Superior temporal gyrus (tissue), 1 donor: ENCODE results near the gene DLX3.

Experiments
- DNase-seq: peaks from one replicate; pipeline ENCODE4 v3.0.0-alpha.2; 2016; ENCODE audit errors: extremely low spot score

The DLX3 gene

GRCh38 chr17:50024808-50025207, 29.8 kb upstream of the DLX3 start:
- DNase-seq: no peak

GRCh38 chr17:50023520-50023919, 28.5 kb upstream of the DLX3 start:
- DNase-seq: no peak

- DNase-seq: no peak
Measured at GRCh38 chr17:50022463-50023130, 27.6 kb upstream of the DLX3 start.

- no peak for DNase-seq
Measured at GRCh38 chr17:50021681-50022370, 26.8 kb upstream of the DLX3 start.

- no peak for DNase-seq
Measured at GRCh38 chr17:50020841-50021599, 26.0 kb upstream of the DLX3 start.

GRCh38 chr17:50018909-50019308, 23.9 kb upstream of the DLX3 start:
- no peak for DNase-seq

- no peak for DNase-seq
Measured at GRCh38 chr17:50015146-50015545, 20.1 kb upstream of the DLX3 start.

GRCh38 chr17:50014471-50015088, 19.6 kb upstream of the DLX3 start:
- DNase-seq: no peak

- DNase-seq: no peak
Measured at GRCh38 chr17:50013079-50013478, 18.1 kb upstream of the DLX3 start.

- no peak for DNase-seq
Measured at GRCh38 chr17:50009282-50009681, 14.3 kb upstream of the DLX3 start.

GRCh38 chr17:50003911-50004310, 8.9 kb upstream of the DLX3 start:
- no peak for DNase-seq

GRCh38 chr17:49998836-49999511, 4.0 kb upstream of the DLX3 start:
- no peak for DNase-seq

GRCh38 chr17:49997773-49998703, 3.0 kb upstream of the DLX3 start:
- DNase-seq: peak; percentile 89

GRCh38 chr17:49997301-49997650, 2.3 kb upstream of the DLX3 start:
- no peak for DNase-seq

GRCh38 chr17:49996495-49997300, 1.7 kb upstream of the DLX3 start:
- DNase-seq: peak; percentile 29

- DNase-seq: no peak
Measured at GRCh38 chr17:49996121-49996494, 1.1 kb upstream of the DLX3 start.

GRCh38 chr17:49994085-49995054, 654 bp downstream of the DLX3 start:
- no peak for DNase-seq

- DNase-seq: no peak
Measured at GRCh38 chr17:49993423-49994060, 1.5 kb downstream of the DLX3 start.
